A204.1 (cell line): ENCODE measurements around the gene FABP7.

Experiments used
- FAIRE-seq: peaks from 2 replicates; lab custom pipeline; 2012; peaks lifted over from hg19 to GRCh38; lab: Jason Lieb, UNC

FABP7 gene

GRCh38 chr6:122760330-122760729 is 19.2 kb upstream of the FABP7 start:
- no peak for FAIRE-seq

GRCh38 chr6:122766256-122766655 is 13.3 kb upstream of the FABP7 start:
- FAIRE-seq: no peak

DNA sequence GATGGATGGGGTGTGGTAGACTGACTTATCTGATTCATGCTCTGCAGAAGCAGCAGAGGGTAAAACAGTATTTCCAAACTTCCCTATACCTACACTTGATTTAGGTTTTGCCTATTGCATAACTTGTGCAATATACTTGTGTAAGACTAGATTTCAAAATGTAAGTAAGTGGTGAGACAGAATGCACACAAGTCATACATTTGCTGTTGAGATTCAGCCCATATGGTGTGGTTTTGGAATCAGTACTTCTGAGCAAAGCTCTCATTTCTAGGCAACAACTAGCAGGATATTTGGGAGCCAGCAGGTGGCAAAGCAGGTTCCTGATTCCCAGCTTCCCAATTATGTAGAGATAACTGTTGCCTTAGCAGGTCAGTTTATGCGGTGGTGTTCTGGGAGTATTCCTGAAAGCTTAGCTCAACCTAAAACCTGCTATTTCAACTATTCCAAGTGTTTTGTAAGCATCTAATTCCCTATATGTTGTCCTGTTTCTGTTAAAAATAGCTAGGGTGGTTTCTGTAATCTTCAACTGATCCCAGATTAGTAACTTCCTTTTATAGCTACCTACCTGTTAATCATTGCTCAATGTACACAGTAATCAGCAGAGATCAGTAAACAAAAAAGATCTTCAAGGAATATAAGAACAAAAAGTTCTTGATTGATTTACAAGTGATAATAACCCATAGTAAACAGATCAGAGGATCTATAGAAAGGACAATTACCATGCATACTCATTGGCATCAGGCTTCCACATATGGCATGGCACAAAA is 8.5 kb upstream of the FABP7 start:
- FAIRE-seq: no peak

DNA sequence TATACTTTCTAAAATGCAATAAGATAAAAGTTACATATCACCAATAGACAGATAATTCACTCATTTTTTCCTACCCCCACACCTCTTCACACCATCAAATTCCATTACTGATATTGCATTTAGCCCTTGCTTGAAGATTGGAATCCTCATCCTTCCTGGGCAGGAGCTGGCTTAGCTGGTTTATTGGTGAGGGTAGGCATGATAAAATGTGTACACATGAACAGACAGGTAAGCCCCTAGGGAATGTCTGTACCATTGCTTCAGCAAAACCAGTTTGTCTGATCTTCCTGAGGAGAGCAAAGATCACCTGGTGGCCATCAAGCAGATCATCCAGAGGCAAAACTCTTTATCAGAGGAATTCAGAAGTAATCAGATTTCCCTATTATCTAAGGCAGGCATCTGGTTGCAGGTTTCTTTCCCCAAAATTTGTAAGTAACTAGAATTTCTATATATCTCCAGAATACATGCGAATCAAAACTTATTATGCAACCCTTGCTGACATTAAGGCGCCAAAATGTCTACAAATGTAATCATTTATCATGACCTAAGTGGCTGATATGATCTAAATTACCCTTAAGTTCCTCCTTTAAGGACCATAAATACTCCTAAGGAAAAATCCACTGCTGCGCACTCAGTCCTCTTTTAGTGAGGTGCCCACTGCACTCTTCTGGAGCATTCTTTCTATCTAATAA is 6.6 kb upstream of the FABP7 start:
- no peak for FAIRE-seq

DNA sequence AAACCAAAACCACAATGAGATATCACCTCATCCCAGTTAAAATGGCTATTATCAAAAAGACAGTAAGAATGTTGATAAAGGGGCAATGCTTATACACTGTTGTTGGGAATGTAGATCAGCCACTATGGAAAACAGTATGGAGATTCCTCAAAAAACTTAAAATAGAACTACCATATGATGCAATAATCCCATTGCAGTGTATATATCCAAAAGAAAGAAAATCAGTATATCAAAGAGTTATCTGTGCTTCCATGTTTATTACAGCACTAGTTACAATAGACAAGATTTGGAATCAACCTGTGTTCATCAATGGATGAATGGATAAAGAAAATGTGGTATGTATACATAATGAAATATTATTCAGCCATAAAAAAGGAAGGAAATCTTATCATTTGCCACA is 3.5 kb upstream of the FABP7 start:
- no peak for FAIRE-seq

DNA sequence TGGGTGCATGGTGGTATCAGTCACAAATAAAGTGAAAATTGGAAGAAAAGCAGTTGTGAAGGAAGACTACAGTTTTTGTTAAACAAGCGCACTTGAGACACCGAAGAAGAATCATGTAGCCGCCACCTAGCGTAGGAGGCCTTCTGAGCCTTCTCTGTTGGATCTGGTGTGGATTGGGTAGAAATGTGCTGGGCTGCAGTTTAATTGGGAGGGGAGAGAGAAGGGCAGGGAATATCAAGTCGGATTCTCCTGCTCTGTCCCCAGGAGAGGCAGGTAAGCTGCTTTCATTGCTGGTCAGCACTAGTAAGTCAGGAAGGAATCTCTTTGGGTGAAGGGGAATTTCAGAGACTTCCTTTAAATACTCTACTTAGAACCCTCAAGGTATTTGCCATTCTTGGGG is 1.2 kb upstream of the FABP7 start:
- no peak for FAIRE-seq

GRCh38 chr6:122778985-122779661 is 393 bp upstream of the FABP7 start:
- no peak for FAIRE-seq

- no peak for FAIRE-seq
Measured at GRCh38 chr6:122780114-122780513, 598 bp downstream of the FABP7 start.

DNA sequence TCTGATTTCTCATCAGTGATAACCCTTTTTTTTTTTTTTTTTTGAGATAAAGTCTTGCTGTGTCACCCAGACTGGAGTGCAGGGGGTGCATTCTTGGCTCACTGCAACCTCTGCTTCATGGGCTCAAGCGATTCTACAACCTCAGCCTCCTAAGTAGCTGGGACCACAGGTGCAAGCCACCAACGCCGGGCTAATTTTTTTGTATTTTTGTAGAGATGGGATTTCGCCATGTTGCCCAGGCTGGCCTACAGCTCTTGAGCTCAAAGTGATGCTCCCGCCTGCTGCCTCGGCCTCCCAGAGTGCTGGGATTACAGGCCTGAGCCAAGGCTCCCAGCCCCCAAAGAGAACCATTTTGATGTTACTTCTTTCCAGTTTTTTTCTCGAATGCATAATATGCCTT is 2.2 kb downstream of the FABP7 start:
- no peak for FAIRE-seq

DNA sequence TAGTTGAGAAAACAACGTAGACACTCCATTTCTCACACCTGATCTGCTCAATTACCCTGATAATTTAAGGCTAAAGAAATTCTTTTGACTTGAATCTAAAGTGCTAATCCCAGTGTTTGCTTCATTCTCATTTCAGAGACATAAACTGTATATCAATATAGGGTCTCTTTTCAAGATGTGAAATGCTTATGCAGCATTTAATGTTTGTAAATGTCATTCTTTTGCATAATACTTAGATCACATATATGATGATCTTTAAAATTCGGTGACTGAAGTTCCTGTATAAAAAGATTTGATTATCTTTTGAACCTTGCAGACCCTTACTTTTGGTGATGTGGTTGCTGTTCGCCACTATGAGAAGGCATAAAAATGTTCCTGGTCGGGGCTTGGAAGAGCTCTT is 3.9 kb downstream of the FABP7 start:
- no peak for FAIRE-seq

GRCh38 chr6:122785891-122786290 is 6.4 kb downstream of the FABP7 start:
- FAIRE-seq: no peak

GRCh38 chr6:122787721-122788120 is 8.2 kb downstream of the FABP7 start:
- FAIRE-seq: no peak

DNA sequence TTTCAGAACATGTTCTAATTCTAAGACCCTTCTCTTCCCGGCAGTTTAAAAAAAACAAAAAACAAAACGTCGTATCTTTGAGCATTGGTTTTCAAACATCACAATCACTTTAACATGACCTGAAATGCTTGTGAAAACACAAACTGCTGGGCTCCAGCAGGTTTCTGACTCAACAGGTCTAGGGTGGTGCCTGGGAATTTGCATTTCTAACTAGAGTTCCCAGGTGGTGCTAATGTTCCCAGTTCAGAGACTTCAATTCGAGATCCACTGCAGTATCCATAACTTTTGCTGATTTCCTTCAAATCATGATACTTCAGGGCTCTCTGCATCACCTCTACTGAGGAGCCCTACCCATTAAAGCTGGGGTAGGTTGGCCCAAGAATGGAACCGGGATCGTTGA is 8.7 kb downstream of the FABP7 start:
- no peak for FAIRE-seq

GRCh38 chr6:122788663-122789181 is 9.2 kb downstream of the FABP7 start:
- FAIRE-seq: no peak

GRCh38 chr6:122789182-122790027 is 9.9 kb downstream of the FABP7 start, which contains the start of gene SMPDL3A:
SMPDL3A (plus strand) TSS chr6:122789258; CDS start chr6:122789347, 89 bp downstream.
- no peak for FAIRE-seq

GRCh38 chr6:122790028-122790422 is 10.5 kb downstream of the FABP7 start:
- FAIRE-seq: no peak

DNA sequence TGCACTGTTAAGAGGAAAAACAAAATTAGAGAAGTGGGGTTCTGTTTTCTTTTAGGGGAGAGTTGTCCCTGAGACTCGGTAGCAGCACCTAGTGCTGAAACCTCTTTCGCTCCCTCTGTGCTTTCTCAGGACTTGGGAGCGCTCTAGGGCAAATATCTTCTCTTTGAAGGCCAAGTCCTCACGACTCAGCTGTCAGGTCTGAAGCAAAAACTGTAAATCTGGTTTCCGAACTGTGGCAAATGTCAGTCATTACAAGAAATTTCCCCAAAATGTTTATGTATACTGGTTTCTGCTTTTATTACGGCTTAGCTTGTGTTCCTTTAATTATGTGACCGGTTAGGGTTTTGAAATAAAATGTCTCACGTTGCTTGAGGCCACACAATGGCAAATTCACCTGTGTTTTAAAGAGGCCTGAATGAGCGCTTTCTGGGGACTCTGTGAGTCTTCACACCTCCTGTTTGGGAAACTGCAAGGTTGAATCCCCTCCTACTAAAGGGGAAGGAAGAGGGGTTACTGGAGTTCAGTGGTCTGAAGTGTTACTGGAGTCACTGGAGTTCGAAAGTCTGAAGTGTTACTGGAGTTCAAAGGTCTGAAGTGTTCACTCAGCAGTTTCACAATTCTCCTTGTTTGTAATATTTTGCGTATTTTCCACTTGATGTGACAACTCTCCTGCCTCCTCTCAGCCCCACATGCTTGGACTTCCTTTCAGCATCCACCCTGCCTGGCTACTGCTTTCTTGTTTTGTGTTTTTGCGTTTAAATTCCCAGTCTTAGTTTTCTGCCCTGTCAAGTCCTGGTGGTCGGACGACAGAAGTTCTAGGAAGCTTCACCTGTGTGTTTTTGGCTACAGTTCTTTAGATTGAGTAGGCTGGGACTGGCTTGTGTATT is 11.2 kb downstream of the FABP7 start:
- no peak for FAIRE-seq

DNA sequence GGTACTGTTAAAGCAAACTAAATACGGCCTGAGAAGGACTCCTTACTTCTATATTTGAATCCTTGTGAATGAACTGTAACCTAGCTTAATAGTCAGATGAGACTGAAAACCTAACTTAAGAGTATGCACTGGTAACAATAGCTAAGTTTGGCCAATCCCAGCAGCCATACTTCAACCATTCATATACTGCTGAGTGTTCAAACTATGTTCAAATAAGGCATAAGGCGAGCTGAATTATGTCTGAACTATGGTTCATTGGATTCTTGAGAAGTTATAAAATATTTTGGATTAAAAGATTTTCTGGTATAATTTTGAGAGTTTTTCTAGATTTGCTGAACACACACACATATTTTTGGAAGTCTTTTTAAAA is 11.8 kb downstream of the FABP7 start:
- FAIRE-seq: no peak

- FAIRE-seq: no peak
Measured at GRCh38 chr6:122792766-122793165, 13.2 kb downstream of the FABP7 start.

DNA sequence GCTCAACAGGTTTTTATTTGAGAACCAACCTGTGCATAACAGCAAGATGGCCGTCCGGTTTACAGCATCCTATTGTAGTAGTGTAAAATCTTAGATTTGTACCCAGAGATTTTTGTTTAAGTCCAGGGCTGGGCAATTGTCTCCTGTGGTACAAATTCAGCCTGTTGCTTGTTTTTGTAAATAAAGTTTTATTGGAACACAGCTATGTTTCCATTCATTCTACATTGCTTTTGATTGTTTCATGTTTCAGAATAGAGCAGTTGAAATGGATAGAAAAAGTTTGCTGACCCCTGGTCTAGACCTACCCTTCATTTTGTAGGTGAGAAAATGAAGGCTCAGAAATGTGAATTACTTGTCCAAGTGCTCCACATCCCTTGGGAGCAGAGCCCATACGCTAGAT is 18.0 kb downstream of the FABP7 start:
- FAIRE-seq: no peak

DNA sequence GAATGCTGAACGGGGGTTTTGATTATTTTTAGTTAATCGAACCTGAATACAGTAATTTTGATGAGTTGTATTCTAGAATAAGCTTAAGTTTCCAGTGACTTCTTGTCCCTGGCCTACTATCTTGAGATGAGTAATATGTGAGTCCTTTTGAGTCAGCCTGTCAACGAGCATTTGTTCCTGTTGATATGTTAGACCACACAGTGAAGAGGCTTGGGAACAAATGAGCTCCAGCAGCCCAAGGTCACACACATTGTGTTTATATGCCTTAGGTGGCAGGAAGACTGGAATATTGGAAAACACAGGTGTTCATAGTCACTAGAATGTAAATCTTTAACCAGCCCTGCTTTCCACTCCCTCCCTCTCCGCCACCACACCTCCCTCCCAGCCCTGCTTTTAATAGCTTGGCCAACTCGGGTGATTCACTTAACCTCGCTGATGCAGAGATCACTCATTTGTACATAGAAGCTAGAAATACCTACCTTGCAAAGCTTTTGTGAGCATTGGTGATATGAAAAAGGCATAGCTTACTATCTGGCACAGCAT is 18.7 kb downstream of the FABP7 start:
- no peak for FAIRE-seq
